Measurements from ENCODE around the gene NUP62CL.

GRCh38 chrX:107207943-107208342, 1.7 kb upstream of the NUP62CL start:
- TF ChIP-seq CTCF (conservative IDR thresholded peaks at IDR 0.05; ENCODE audit: low read depth, low read length) = no peak
- no peak for TF ChIP-seq EZH2phosphoT487 (IDR thresholded peaks at IDR 0.05; ENCODE audit: borderline replicate concordance, low read length)

All from PC-3 (cell line).